Neural cell (in vitro differentiated cells): ENCODE data around the gene TSSK3. TPM values are rescaled to one million over a fixed set of nuclear protein-coding genes. Genes with fewer than 3 reads are reported as not detected.

ENCODE experiments used
- H2AFZ ChIP-seq: fragments of 200-600, 300-800 bp; sonication (generic), shearing (Covaris generic); 2 replicates; pipeline ENCODE4 v1.6.0; 2014; ENCODE audit warnings: low read depth, mild to moderate bottlenecking, antibody characterized with exemption, low read length, moderate library complexity
- H3F3A ChIP-seq: fragments of 200-600 bp; shearing (Covaris generic); 2 replicates; pipeline ENCODE4 v1.6.1; 2016; ENCODE audit warnings: mild to moderate bottlenecking, moderate library complexity, mixed read lengths, antibody characterized with exemption, low read length; ENCODE audit not compliant: insufficient read depth, poor library complexity, severe bottlenecking
- H3K27ac ChIP-seq: fragments of 200-600, 300-800 bp; sonication (generic), shearing (Covaris generic); 2 replicates; pipeline ENCODE4 v1.5.1; 2014; ENCODE audit warnings: mild to moderate bottlenecking, low read length, moderate library complexity
- H3K27me3 ChIP-seq: fragments of 300-800, 200-600 bp; sonication (generic), shearing (Covaris generic); 2 replicates; pipeline ENCODE4 v1.6.0; 2014; ENCODE audit warnings: mild to moderate bottlenecking, low read depth, low read length, moderate library complexity; ENCODE audit not compliant: insufficient read depth
- H3K36me3 ChIP-seq: fragments of 300-800, 200-600 bp; sonication (generic), shearing (Covaris generic); 2 replicates; pipeline ENCODE4 v1.5.1; 2014; ENCODE audit warnings: mild to moderate bottlenecking, antibody characterized with exemption, low read length, moderate library complexity; ENCODE audit not compliant: insufficient read depth
- H3K4me2 ChIP-seq: fragments of 300-800, 200-600 bp; sonication (generic), shearing (Covaris generic); 2 replicates; pipeline ENCODE4 v1.6.0; 2014; ENCODE audit warnings: mild to moderate bottlenecking, low read length
- H3K4me3 ChIP-seq: fragments of 300-800, 200-600 bp; sonication (generic), shearing (Covaris generic); 2 replicates; pipeline ENCODE4 v1.5.1; 2014; ENCODE audit warnings: mild to moderate bottlenecking, low read length, moderate library complexity
- H3K79me2 ChIP-seq: fragments of 200-600 bp; shearing (Covaris generic); replicated peaks from 2 replicates; pipeline ENCODE4 v1.6.0; 2014; ENCODE audit warnings: mild to moderate bottlenecking, low read length, moderate library complexity; ENCODE audit not compliant: insufficient read depth
- H3K9ac ChIP-seq: fragments of 300-800, 200-600 bp; sonication (generic), shearing (Covaris generic); 2 replicates; pipeline ENCODE4 v1.6.1; 2016; ENCODE audit warnings: mild to moderate bottlenecking, low read length, mixed read lengths
- H3K9me2 ChIP-seq: fragments of 200-600 bp; shearing (Covaris generic); 2 replicates; pipeline ENCODE4 v1.6.1; 2016; ENCODE audit warnings: mild to moderate bottlenecking, low read length, mixed read lengths; ENCODE audit not compliant: insufficient read depth
- H3K9me3 ChIP-seq: fragments of 200-600, 300-800 bp; sonication (generic), shearing (Covaris generic); 2 replicates; pipeline ENCODE4 v1.6.1; 2016; ENCODE audit warnings: mild to moderate bottlenecking, mixed run types, low read length, moderate library complexity, mixed read lengths
- H4K20me1 ChIP-seq: fragments of 200-600 bp; shearing (Covaris generic); 2 replicates; pipeline ENCODE4 v1.6.1; 2016; ENCODE audit warnings: mild to moderate bottlenecking, mixed run types; ENCODE audit not compliant: insufficient read depth
- EP300 ChIP-seq: fragments of 450-650 bp; conservative IDR thresholded peaks from 2 replicates; pipeline ENCODE4 v1.6.1; 2014; ENCODE audit warnings: antibody characterized with exemption, mild to moderate bottlenecking, moderate library complexity; ENCODE audit not compliant: poor library complexity, severe bottlenecking
- EZH2 ChIP-seq: fragments of 200-600, 300-800 bp; shearing (Covaris generic), sonication (generic); IDR thresholded peaks from 2 replicates; pipeline ENCODE4 v1.6.1; 2014; ENCODE audit warnings: antibody characterized with exemption, low read length, borderline replicate concordance, mild to moderate bottlenecking; ENCODE audit not compliant: insufficient read depth, poor library complexity, severe bottlenecking
- MXI1 ChIP-seq: fragments of 450-650 bp; conservative IDR thresholded peaks from 2 replicates; pipeline ENCODE4 v1.6.1; 2014; ENCODE audit warnings: antibody characterized with exemption, mild to moderate bottlenecking; ENCODE audit not compliant: poor library complexity, severe bottlenecking
- POLR2AphosphoS5 ChIP-seq: IDR thresholded peaks from 2 replicates; pipeline ENCODE4 v1.6.1; 2012
- RAD21 ChIP-seq: fragments of 450-650 bp; conservative IDR thresholded peaks from 2 replicates; pipeline ENCODE4 v1.6.1; 2014; ENCODE audit warnings: antibody characterized with exemption, mild to moderate bottlenecking, moderate library complexity
- SMC3 ChIP-seq: fragments of 450-650 bp; conservative IDR thresholded peaks from 2 replicates; pipeline ENCODE4 v1.6.1; 2014; ENCODE audit warnings: antibody characterized with exemption, mild to moderate bottlenecking, moderate library complexity; ENCODE audit not compliant: poor library complexity
- TAF1 ChIP-seq: IDR thresholded peaks from 2 replicates; pipeline ENCODE4 v1.6.1; 2012; ENCODE audit warnings: low read depth
- polyA plus RNA-seq: library from polyadenylated mRNA; depleted of rRNA; stranded (reverse); fragments of >200 nt; gene quantifications from 2 replicates; pipeline ENCODE4 v1.2.3, GENCODE V29; 2014
- TF ChIP-seq, protein P1 (sequence below): IDR thresholded peaks from 2 replicates; pipeline ENCODE4 v1.6.1; 2012; ENCODE audit warnings: borderline replicate concordance
- TF ChIP-seq, protein P2 (sequence below): fragments of 450-650 bp; IDR thresholded peaks from 2 replicates; pipeline ENCODE4 v1.5.1; 2014; ENCODE audit warnings: antibody characterized with exemption, mild to moderate bottlenecking, moderate library complexity; ENCODE audit not compliant: poor library complexity, severe bottlenecking

The TSSK3 gene
- polyA plus RNA-seq, 1 donor from 2014 or later, result not detected

- no peaks in the 10 kb centered on the region for H3K27me3 ChIP-seq
- peaks cover 34% of the 10 kb centered on the region for H3K79me2 ChIP-seq
- TF ChIP-seq SMC3 (no peak), TAF1 (no peak), EZH2 (no peak), EP300 (no peak), POLR2AphosphoS5 (no peak), RAD21 (no peak), MXI1 (no peak)
- TF ChIP-seq, protein P1, sequence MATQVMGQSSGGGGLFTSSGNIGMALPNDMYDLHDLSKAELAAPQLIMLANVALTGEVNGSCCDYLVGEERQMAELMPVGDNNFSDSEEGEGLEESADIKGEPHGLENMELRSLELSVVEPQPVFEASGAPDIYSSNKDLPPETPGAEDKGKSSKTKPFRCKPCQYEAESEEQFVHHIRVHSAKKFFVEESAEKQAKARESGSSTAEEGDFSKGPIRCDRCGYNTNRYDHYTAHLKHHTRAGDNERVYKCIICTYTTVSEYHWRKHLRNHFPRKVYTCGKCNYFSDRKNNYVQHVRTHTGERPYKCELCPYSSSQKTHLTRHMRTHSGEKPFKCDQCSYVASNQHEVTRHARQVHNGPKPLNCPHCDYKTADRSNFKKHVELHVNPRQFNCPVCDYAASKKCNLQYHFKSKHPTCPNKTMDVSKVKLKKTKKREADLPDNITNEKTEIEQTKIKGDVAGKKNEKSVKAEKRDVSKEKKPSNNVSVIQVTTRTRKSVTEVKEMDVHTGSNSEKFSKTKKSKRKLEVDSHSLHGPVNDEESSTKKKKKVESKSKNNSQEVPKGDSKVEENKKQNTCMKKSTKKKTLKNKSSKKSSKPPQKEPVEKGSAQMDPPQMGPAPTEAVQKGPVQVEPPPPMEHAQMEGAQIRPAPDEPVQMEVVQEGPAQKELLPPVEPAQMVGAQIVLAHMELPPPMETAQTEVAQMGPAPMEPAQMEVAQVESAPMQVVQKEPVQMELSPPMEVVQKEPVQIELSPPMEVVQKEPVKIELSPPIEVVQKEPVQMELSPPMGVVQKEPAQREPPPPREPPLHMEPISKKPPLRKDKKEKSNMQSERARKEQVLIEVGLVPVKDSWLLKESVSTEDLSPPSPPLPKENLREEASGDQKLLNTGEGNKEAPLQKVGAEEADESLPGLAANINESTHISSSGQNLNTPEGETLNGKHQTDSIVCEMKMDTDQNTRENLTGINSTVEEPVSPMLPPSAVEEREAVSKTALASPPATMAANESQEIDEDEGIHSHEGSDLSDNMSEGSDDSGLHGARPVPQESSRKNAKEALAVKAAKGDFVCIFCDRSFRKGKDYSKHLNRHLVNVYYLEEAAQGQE, result no peak
- TF ChIP-seq, protein P2, sequence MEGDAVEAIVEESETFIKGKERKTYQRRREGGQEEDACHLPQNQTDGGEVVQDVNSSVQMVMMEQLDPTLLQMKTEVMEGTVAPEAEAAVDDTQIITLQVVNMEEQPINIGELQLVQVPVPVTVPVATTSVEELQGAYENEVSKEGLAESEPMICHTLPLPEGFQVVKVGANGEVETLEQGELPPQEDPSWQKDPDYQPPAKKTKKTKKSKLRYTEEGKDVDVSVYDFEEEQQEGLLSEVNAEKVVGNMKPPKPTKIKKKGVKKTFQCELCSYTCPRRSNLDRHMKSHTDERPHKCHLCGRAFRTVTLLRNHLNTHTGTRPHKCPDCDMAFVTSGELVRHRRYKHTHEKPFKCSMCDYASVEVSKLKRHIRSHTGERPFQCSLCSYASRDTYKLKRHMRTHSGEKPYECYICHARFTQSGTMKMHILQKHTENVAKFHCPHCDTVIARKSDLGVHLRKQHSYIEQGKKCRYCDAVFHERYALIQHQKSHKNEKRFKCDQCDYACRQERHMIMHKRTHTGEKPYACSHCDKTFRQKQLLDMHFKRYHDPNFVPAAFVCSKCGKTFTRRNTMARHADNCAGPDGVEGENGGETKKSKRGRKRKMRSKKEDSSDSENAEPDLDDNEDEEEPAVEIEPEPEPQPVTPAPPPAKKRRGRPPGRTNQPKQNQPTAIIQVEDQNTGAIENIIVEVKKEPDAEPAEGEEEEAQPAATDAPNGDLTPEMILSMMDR, result no peak
- no peaks in the 10 kb centered on the region for H3F3A ChIP-seq
- H3K9ac ChIP-seq, result peak overlapping the region; percentile 99
- peaks cover 22% of the 10 kb centered on the region for H4K20me1 ChIP-seq
- H2AFZ ChIP-seq, result no peak overlapping the region
- peak overlapping the region; percentile 100 for H3K4me3 ChIP-seq
- H3K4me2 ChIP-seq, result no peak overlapping the region
- no peaks in the 10 kb centered on the region for H3K9me2 ChIP-seq
- no peaks in the 10 kb centered on the region for H3K9me3 ChIP-seq
- peaks cover 6% of the 10 kb centered on the region for H3K36me3 ChIP-seq
- peak overlapping the region; percentile 87 for H3K27ac ChIP-seq
Measured at GRCh38 chr1:32335535-32335789, 26.9 kb upstream of the TSSK3 start.

- Histone ChIP-seq H3K79me2 (peaks cover 34% of the 10 kb centered on the region), H3K36me3 (peaks cover 6% of the 10 kb centered on the region), H3K27me3 (no peaks in the 10 kb centered on the region), H3K9me2 (no peaks in the 10 kb centered on the region), H4K20me1 (peaks cover 22% of the 10 kb centered on the region), H3K4me2 (peak within 1 kb of the TSS; percentile 99), H3K27ac (peak within 1 kb of the TSS; percentile 87), H3K4me3 (peak within 1 kb of the TSS; percentile 100), H2AFZ (peak within 1 kb of the TSS; percentile 65), H3K9ac (peak within 1 kb of the TSS; percentile 99), H3K9me3 (no peaks in the 10 kb centered on the region), H3F3A (no peaks in the 10 kb centered on the region)
- TF ChIP-seq EZH2 (no peak), POLR2AphosphoS5 (peak; percentile 98), TAF1 (peak; percentile 98), RAD21 (no peak), EP300 (no peak), MXI1 (peak; percentile 40), SMC3 (no peak)
- TF ChIP-seq, protein P2, result no peak
- TF ChIP-seq, protein P1, result peak; percentile 95
Measured at GRCh38 chr1:32335790-32336590, 26.3 kb upstream of the TSSK3 start, which contains the start of gene MARCKSL1. Gene MARCKSL1 (minus strand): TSS chr1:32336233. CDS start chr1:32336033, 200 bp downstream.
